Gastrocnemius medialis (tissue), 4 donors: Measurements from ENCODE around the gene NUDT14.

Source experiments
- POLR2A ChIP-seq, 2 donors: fragments of 450-650 bp; IDR thresholded peaks; one replicate each; pipeline ENCODE4 v1.6.1; 2017; ENCODE audit warnings: antibody characterized with exemption in 2 of 2, mild to moderate bottlenecking in 2 of 2, moderate library complexity in 2 of 2
- TF ChIP-seq, protein P1 (sequence below), 5 experiments: fragments of 450-650 bp in 3 of 5; fragments of 200-600 bp in 2 of 5; sonication (generic) in 2 of 5; IDR thresholded peaks in 4 of 5; conservative IDR thresholded peaks in 1 of 5; 1 replicate in 4 of 5; 2 replicates in 1 of 5; pipeline ENCODE4 v1.5.1; 2016 to 2019; ENCODE audit warnings: antibody characterized with exemption in 5 of 5, mild to moderate bottlenecking in 3 of 5, moderate library complexity in 3 of 5

DNA sequence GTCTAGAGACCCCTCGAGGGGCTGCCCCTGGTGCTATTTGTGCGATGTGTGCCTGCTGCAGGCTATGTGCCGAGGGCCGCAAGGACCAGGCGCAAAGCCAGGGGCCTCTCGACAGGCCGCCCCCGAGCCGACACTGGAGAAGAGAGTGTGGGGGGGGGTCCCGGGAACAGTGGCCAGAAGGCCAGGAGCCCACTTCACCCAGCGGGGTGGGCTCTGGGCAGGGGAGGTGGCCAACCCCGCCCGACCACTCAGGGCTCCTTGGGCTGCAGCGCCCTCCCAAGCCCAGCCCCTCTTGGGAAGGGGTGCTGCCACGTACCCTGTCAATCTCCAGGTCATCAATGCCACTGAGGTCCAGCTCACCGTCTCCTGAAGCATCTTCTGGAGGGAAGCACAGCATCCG lies 38.6 kb upstream of the NUDT14 start:
- TF ChIP-seq, protein P1, sequence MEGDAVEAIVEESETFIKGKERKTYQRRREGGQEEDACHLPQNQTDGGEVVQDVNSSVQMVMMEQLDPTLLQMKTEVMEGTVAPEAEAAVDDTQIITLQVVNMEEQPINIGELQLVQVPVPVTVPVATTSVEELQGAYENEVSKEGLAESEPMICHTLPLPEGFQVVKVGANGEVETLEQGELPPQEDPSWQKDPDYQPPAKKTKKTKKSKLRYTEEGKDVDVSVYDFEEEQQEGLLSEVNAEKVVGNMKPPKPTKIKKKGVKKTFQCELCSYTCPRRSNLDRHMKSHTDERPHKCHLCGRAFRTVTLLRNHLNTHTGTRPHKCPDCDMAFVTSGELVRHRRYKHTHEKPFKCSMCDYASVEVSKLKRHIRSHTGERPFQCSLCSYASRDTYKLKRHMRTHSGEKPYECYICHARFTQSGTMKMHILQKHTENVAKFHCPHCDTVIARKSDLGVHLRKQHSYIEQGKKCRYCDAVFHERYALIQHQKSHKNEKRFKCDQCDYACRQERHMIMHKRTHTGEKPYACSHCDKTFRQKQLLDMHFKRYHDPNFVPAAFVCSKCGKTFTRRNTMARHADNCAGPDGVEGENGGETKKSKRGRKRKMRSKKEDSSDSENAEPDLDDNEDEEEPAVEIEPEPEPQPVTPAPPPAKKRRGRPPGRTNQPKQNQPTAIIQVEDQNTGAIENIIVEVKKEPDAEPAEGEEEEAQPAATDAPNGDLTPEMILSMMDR (IDR thresholded peaks at IDR 0.05 in 4 of 5, conservative IDR thresholded peaks at IDR 0.05 in 1 of 5): no peak
- no peak for TF ChIP-seq POLR2A (IDR thresholded peaks at IDR 0.05)
